GM21423 (cell line): Measurements from ENCODE around the gene SIL1.

Experiments used
- ATAC-seq: cut with Tn5 transposase; IDR thresholded peaks from one replicate; pipeline ENCODE4 v1.9.1; 2021; ENCODE audit warnings: mild to moderate bottlenecking, moderate library complexity; ENCODE audit not compliant: unreplicated experiment

Gene SIL1

DNA sequence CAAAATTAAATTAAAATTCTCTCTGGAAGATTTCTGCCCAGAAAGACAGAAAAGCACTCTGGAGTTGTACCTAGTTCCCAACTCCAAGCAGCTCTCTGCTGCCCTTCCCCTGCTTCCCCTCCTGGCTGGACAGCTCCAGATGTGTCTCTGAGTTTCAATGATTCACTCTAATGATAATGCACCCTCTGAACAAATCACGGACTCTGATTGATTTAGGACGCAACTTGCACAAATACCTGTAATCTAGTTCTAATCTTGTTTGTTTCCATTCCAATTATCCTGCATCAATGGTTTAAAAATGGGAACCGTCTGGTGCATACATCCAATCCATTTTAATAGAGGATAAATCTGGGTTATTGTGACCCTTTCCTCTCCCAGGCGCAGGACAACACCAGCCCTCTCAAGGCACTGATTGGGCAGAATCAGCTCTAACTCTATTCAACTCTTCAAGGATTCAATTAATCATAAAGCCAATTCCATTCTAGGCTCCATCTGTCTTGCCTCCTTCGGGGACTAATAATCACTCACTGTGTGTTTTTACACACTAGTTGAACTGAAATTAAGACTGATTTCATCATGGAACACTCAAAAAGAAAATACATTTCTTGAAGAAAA lies 211.9 kb downstream of the SIL1 start:
- ATAC-seq: no peak

DNA sequence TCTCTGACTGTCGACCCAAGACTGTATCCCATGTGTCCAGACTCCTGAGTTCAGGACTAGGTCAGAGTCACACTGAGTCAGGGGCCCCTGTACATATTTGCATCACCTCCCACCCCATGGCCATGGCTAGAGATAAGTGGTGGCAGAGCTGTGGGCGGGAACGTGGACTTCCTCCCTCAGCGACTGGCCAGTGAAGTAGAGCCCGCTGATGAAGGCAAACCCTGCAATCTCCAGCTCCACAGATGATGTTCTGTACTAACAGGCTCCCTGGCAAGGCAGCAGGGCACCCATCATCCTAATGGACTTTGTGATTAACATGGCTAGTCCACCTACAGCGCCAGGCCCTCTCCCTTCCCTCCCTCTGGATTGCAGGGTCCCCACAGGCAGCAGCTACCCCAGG lies 212.5 kb downstream of the SIL1 start:
- ATAC-seq: no peak

DNA sequence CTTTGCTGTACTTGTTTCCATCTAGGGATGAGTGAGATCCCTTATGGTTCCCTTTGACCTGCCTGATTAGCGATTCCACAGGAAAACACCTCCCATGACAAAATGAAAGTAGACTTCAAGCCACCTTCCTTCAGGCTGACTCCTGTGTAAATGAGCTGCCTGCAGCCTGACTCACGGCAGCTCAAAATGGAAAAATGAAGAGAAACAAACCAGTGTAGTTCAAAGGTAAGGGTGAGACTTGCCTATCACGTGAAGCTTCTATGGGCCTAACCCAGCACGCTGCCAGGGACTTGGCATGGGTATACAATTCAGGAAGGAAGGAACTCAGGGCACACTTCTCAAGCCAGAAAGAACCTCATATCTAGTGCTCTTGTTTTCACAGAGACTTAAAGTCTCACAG lies 212.9 kb downstream of the SIL1 start:
- ATAC-seq: no peak

DNA sequence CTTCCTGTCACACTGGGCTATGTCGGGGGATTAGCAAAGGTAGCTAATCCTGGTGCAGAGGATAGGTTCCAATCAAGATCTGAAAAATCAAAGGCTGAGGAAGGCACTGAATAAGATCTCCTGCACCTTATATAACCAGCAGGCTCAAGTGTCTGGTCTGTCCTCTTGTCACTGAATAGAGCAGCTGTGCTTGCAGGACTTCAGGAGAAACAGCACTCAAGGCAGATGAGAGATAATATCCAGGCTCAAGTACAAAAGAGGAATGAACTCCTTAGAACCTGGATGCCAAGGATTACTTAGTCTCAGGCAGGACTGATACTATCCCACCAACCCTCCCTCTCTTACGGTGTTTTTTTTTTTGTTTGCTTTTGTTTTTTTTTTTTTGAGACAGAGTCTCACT lies 214.2 kb downstream of the SIL1 start:
- no peak for ATAC-seq

DNA sequence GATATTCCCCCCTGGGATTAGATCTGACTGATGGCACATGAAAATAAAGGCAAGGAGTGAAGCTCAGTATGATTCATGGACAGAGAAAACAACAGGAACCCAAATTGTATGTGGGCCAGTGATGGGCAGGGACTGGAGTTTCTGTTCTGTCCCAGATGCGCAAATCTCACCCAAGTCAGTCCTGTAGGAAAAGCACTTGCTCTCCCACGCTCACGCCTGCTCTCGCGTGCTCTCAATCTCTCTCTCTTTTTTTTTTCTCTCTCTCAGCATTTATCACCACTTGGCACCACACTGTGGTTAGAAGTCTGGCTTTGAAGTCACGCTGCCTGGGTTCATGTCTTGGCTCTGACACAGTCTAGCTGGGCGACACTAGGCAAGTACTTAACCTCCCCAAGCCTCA lies 216.6 kb downstream of the SIL1 start:
- no peak for ATAC-seq

DNA sequence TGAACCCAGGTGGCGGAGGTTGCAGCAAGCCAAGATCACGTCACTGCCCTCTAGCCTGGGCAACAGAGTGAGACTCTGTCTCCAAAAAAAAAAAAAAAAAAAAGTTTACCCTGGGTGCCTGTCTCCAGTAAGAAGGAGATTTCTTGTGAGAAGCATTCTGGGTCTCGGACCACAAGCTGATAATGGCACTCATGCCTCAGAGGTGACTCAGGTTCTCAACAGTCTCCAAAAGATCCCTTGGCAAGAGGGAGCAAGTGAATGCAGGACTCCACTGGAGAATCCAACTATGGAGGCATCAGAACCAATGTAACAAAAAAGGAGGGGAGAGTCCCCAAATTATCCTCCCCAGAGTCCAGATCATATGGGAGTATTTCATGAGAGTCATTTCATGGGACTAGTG lies 217.0 kb downstream of the SIL1 start:
- no peak for ATAC-seq

DNA sequence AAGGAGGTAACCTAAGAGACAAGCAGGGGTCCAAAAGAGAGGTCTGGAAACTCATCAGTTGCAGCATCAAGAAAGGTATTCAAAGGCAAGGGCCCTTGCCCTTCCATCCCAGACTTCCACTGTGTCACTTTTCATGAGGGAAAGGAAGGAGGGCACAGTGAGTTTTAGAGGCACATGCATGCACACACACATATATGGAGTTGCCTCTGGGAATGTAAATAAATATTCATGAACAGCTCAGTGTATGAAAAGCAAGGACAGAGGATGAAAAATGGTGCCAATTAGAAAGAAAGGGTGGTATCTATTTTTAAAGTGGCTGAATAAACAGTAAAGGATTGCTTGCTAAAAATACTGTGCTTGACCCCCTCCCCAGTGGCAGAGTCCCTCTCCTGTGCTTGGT lies 217.7 kb downstream of the SIL1 start:
- no peak for ATAC-seq

DNA sequence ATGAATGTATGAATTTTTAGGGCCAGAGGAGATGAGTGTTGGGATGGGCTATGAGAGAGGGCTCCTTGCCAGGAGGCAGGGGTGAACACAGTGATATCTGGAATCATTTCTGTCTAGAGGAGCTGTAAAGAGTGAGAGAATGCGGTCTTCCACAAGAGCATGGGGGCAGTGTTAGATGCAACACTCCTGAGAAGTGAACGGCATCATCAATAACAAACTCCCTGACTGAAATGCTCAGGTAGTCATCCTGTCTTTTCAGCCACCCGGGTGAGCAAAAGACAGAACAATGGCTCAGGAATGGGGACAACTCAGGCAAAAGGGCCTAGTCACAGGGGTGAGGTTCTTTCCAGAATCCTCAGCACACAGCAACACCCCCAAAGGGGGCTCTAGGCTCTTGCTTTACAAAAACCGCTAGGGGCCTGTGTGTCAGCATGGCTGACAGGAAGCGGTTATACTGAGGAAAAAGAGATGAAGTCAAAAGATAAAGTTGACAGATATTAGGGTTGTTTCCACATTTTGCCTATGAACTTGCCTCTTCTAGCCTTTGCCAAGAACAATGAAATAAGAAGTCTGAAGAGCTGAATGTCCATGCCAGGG lies 218.4 kb downstream of the SIL1 start:
- no peak for ATAC-seq

DNA sequence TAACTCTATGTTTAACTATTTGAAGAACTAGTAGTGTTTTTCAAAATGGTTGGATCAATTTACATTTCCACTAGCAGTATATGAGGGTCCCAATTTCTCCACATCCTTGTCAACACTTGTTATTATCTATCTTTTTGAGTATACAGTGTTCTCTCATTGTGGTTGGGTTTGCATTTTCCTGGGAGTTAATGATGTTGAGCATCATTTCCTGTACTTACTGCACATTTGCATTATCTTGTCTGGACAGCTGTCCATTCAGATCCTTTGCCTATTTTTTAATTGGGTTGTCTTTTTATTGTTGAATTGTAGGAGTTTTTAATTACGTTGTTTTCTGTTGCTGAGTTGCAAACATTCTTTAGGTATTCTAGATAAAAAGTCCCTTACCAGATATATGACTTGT lies 219.6 kb downstream of the SIL1 start:
- no peak for ATAC-seq

DNA sequence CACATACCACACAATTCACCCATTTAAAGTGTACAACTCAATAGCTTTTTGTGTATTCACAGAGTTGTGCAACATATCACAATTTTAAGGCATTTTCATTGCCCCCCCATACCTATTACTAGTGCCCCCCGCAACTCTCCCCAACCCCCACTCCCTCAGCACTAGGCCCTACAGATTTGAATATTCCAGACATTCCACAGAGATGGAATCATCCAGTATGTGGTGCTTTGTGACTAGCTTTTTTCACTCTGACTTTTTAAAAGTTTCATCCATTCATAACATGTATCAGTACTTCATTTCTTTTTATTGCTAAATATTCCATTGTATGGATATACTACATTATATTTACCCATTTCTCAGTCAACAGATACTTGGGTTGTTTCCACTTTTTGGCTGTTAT lies 220.1 kb downstream of the SIL1 start:
- no peak for ATAC-seq

DNA sequence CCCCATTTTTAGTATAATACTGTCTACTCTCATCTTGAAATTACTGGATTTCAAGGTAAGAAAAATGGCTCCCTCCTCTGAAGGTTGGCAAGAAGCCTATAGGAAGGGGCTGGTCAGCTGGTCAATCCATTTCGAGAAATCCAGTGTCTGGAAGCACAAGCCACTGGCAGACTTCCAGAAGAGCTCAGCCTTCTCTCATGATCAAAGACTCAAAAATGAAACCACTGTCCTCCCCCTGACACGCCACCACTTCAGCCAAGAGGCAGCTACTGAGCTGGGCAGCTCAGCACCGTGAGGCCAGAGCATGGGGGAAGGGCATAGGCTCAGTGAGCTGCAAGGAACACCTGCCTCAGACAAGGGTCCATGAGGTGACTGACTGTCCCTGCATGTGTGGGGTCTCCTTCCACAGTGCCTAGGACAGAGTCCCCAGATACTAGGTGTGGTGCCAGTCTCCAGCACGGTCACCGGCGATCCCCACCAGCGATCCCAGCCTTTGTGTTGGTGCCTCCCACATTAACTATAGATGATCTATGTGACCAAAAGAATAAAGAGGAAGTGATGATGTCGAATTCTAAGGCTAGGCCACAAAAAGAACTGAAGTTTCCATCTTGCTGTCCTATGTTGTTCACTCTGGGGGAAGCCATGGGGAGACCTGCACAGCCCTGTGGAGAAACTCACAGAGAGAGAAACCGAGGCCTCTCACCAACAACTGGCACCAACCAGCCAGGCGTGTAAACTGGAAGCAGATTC lies 222.9 kb downstream of the SIL1 start:
- ATAC-seq: no peak

DNA sequence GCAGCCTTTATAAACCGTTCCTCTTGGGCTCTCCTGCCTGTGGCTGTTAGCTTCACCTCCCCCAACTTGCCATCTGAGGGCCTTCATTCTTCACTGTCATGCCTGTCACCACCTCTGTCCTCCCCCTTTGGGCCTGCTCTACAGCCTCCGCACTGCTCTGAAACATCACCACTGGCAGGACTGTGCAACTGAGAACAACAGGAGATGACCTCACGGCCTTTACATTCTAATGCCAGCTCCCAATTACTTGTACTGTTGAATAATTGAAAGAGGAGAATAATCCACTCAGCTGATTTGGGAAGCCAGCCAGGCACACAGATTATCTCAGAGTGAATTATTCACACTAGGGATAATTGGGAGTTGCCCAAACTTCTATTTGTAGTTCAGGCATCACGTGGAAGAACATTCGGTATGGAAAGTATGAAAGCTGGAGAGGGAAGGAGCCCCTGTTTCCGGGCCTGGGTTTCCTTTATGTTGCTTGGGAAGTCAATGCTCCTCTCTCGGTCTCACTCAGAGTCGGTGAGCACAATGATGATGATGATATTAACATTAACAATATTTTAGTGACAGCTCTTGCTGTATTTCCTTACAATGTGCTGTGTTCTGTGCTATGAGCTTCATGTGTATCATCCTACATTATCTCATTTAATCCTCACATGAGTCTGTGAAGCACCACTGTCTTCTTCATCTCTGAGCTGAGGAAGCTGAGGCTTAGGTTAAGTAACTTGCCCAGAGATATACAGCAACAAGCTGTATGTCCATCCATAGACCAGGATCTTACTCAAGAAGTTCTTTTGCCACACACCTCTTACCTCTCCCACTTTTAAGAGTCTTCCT lies 223.7 kb downstream of the SIL1 start:
- no peak for ATAC-seq

DNA sequence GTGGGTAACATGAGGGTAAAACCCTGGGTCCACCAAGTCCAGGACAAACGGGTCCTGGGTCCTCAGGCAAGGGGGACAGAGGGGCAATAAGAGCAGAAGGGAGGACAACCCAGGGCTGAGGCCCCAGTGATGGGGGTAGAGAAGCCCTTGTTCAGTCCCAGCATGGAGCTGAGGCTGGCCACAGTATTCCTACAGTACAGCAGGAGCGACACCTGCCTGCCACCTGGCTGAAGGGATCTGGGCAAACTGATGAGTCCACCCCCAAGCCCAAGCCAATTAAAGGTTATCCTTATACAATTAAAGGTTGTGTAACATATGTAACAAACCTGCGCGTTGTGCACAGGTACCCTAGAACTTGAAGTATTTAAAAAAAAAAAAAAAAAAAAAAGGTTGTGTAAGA lies 225.3 kb downstream of the SIL1 start:
- ATAC-seq: no peak

DNA sequence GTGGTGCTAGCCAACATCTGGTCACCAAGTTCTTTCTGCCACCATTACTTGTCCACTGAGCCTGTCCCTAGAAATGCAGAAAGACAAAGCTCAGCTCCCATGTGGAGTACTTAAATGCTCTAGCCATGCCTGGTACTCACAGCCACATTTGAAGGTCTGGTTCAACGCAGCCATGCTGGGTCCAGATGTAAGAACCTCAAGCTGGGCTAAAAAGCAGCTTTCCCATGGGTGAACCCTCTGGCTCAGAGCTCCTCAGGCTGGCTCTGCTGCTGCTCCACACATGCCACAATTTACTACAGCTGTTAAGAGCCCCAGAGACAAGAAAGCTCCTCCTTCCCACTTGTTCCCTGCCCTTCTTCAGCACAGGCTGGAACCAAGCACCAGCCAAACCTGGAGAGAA lies 225.9 kb downstream of the SIL1 start:
- no peak for ATAC-seq

DNA sequence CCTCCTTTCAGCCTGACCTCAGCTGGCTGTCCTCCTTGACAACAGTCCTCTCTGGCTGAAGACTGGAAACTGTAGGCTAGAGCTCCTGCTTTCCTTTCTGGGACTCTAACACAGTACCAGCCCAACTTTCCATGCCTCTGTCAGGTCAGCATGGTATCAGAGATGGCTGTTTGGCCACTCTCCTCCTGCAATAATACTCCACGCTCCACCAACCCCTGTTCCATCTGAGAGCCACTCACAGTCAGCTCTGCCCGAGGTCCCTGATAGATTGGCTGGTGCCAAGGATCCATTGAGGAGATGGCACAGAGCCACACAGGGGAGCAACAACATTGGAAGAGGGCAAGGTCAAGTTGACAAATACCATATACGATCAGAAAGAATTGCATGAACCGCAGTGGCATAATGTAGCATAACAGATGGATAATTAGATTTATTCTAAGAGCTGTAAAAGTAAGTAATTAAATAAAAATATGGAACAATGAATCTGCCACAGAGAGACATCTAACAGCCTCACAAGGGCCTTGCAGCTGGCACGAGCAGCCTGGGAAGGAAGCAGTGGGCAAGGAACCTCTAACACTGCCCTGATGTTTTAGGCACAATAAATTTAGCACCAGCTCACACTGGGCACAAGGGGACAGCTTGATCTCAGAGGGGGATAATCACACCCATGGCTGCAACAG lies 228.7 kb downstream of the SIL1 start:
- no peak for ATAC-seq

DNA sequence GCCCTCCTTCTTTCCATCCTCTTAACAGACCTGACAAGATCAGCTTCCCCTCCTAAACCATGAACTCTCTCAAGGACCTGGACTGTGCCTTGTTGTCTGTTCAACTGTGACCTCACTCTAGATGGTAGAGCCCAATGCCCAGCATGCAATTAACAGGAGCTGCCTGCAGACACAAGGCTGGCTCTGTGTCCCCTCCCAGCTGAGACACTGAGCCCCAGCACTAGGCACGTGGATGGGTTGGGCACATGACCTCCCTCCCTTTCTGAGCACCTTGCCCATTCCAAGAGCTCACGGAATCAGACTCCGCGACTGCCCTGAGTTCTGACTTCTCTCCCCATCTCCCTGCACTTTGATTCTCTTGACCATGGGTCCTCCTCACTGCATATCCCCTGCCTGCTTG lies 229.6 kb downstream of the SIL1 start:
- no peak for ATAC-seq

DNA sequence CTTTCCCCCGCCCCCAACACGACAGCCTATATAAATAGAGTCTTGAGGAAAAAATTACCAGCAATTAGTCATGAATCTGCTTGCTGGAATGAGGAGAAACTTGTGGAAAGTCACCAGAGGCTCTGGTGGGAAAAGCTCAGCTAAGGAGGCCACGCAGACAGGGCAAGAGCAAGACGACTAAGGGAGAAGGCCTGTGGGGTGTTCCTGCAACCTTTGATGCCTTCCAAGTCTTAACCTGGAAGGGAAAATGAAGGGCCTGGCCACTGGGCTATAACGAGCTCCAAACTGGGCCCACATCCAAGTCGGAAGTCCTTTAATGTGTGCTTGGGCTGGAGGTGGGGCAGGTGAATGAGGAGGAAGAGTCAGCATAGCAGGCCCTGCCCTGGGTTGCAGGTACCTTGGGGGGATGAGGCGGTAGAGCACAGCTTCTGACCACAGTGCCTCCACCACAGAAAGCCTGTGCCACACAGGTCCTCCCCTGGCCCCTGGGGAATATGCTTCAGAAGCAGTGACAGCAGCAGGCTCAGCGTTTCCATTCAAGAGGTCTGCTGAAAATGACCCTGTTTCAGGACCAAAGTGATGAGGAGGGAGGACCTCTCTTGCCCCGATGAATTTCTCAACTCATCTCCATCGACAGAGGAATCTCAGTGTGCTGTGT lies 230.2 kb downstream of the SIL1 start:
- no peak for ATAC-seq

DNA sequence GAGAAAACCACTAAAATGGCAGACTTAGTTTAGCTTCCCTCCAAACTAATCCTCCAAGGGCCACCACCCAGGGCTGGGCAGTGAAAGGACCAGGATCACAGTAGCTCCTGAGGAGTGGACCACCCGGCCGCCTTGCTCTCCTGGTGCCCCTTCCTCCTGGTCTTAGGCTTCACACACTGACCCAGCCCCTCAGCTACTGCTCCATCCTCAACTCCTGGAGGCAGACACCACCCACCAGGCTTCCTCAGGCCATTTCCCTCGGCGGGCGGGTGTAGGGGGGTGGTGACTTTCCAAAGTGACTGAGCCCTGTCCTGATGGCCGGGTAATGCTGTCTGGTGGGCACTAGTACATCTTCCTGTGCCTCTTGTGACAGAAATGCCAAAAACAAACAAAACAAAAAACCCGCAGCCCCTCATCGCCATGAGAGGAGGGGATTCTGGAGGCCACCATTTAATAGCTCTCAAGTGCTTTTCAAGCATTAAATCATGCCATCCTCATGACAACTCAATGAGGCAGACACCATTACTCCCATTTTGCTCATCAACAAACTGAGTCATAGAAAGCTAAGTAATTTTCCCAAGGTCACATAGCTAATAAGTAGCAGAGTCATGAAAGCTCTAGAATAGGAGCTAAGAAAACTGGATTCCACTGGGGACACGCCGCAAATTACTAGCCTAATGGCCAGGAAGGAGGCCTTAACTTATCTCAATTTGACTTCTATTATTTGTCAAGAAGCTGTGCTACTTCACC lies 231.8 kb downstream of the SIL1 start:
- ATAC-seq: no peak

DNA sequence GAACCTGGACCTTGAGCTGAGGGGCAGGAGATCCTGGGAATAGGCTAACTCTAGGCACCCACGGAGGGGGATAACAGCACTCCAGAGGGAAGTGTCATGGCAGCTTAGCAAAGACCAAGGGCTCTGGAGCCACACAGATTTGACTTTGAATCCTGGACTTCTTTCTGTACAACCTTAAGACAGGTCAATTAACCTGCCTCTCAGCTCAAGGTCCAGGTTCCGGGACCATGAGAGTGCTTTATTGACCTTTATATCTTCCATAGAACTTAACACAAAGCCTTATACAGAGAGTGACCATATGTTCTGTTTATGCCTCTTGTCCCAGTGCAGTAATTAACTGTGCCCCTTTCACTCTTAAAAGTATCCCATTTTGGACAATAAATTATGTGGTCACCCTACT lies 232.5 kb downstream of the SIL1 start:
- no peak for ATAC-seq

DNA sequence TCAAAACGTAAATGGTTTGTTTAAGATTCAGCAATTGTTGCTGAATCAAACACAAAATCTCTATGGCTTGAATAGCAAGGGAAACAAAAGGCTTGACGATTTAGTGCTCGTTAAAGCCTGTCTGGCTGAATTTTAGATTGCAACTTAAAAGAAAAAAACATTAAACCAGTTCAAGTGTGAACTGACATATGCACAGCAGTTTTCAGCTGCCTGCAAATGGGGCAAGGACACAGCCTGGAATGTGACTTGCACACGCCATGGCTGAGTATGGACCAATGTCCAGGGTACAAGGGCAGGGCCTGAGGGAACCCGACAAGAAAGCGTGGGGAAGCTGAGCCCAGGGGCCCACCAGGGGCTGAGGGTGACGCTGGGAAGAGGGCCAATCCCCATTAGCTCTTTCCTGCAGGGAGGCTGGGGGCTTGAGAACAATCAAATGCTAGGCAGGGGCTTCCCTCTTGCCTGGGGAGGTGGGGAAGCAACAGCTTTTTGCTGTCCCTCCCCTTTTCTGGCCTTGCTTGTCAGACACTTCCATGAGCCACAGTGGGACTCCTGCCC lies 233.4 kb downstream of the SIL1 start:
- ATAC-seq: no peak
